Heart left ventricle (tissue), 16 donors: ENCODE results near the gene FOXJ3. TPM values are rescaled to one million over a fixed set of nuclear protein-coding genes. Genes with fewer than 3 reads are reported as not detected.

Source experiments
- ATAC-seq, 4 donors: fragments of 200-7000 bp; cut with Tn5 transposase; one replicate each; pipeline ENCODE4 v1.9.1; 2020 to 2022; ENCODE audit warnings: moderate library complexity in 4 of 4, mild to moderate bottlenecking in 3 of 4, moderate number of reproducible peaks in 1 of 4
- DNase-seq, 5 donors: peaks; one replicate each; pipeline ENCODE4 v3.0.0-alpha.2; 2020
- H3K27ac ChIP-seq, 12 donors: fragments of 200-600 bp; sonication (generic) in 4 of 12; one replicate each; pipeline versions ENCODE4 v1.5.0 to v1.8.0; 2016 to 2022; ENCODE audit warnings: mild to moderate bottlenecking in 2 of 12
- H3K27me3 ChIP-seq, 9 donors: fragments of 200-600 bp; sonication (generic) in 2 of 9; one replicate each; pipeline versions ENCODE4 v1.5.1 to v1.8.0; 2016 to 2022; ENCODE audit warnings: mild to moderate bottlenecking in 3 of 9
- H3K36me3 ChIP-seq, 9 donors: fragments of 200-600 bp; sonication (generic) in 2 of 9; one replicate each; pipeline versions ENCODE4 v1.5.0 to v1.8.0; 2018 to 2022; ENCODE audit warnings: mild to moderate bottlenecking in 2 of 9
- H3K4me1 ChIP-seq, 12 donors: fragments of 200-600 bp; sonication (generic) in 4 of 12; one replicate each; pipeline versions ENCODE4 v1.5.0 to v1.8.0; 2016 to 2022; ENCODE audit warnings: mild to moderate bottlenecking in 3 of 12
- H3K4me3 ChIP-seq, 12 donors: fragments of 200-600 bp; sonication (generic) in 4 of 12; one replicate each; pipeline versions ENCODE4 v1.5.0 to v1.8.0; 2017 to 2022; ENCODE audit warnings: mild to moderate bottlenecking in 9 of 12, moderate library complexity in 4 of 12
- H3K9me3 ChIP-seq, 12 donors: fragments of 200-600 bp; sonication (generic) in 4 of 12; one replicate each; pipeline versions ENCODE4 v1.5.0 to v1.8.0; 2016 to 2022; ENCODE audit warnings: mild to moderate bottlenecking in 1 of 12
- POLR2A ChIP-seq, 2 donors: fragments of 450-650 bp; IDR thresholded peaks; one replicate each; pipeline ENCODE4 v1.6.1; 2017; ENCODE audit warnings: antibody characterized with exemption in 2 of 2, mild to moderate bottlenecking in 2 of 2, moderate library complexity in 2 of 2
- WGBS, 4 donors: extraction: QIAGEN DNeasy Blood & Tissue Kit in 2 of 4; methylation state at CpG; one replicate each; pipeline versions ENCODE4 v1.1.5 to v1.1.7; 2013 to 2018; 5-methylcytosine and 5-hydroxymethylcytosine counted together
- intact Hi-C, 10 donors: fragments of 100-400 bp; cut with DNase I; formaldehyde crosslinking; loops; one replicate each; pipeline versions ENCODE4 v1.11.1 to v1.14.2; 2022
- polyA plus RNA-seq, 2 donors: library from polyadenylated mRNA; stranded (reverse); fragments of 200-250 nt; gene quantifications; one replicate each; pipeline ENCODE4 v1.2.3, GENCODE V29; 2013
- total RNA-seq, 9 donors: library from RNA; depleted of rRNA in 2 of 9; stranded (reverse); fragments of >200 nt in 2 of 9; fragmentation: NEBNext Ultra II Directional in 3 of 9; extraction: Animal tissue kit (Norgen Biotek cat#: 25700) in 3 of 9; gene quantifications; one replicate each; pipeline versions ENCODE4 v1.1.0 to v1.2.4, GENCODE V29; 2016 to 2023
- TF ChIP-seq, protein P1 (sequence below), 12 donors: fragments of 200-600 bp; sonication (generic) in 4 of 12; IDR thresholded peaks; one replicate each; pipeline versions ENCODE4 v1.5.0 to v1.8.0; 2018 to 2022; ENCODE audit warnings: antibody characterized with exemption in 12 of 12, mild to moderate bottlenecking in 5 of 12
- donor health status: ischemic (EF 13 %, LVEDD 7.1; RV severe dilation, severe dysfunction).
- donor health status: healthy with polysubstance abuse.
- donor health status: DM: no; HTN: yes; CAD: no.
- donor health status: DM: no; HTN: no; CAD: no.
- donor health status: ischemic (EF 25% LVEDD 6.9; RV normal size, moderate dysfunction).
- donor health status: ischemic (EF 25% LVEDD 5.7; RV mildly dilated, moderate dysfunction).
- donor health status: healthy.
- donor health status: DM: yes; HTN: yes; CAD: no.
- donor health status: ischemic (EF 35%, LVEDD 5.7; RV mildly dilated, moderate dysfunction).
- donor health status: nonischemic (EF 11% LVEDD 7.7; RV severe dilation, severe dysfunction).
- donor health status: DM: yes; HTN: yes; CAD: no.
- donor health status: PGD.
- donor health status: ischemic (EF 29% LVEDD 5.4; RV normal size, mild dysfunction).
- donor health status: nonischemic (EF 23%, LVEDD 6.1; RV moderate dilation, normal function).

FOXJ3 gene
- total and polyA plus RNA-seq, 11 donors = 10.8 to 48.8 (median 36.4) TPM

DNA sequence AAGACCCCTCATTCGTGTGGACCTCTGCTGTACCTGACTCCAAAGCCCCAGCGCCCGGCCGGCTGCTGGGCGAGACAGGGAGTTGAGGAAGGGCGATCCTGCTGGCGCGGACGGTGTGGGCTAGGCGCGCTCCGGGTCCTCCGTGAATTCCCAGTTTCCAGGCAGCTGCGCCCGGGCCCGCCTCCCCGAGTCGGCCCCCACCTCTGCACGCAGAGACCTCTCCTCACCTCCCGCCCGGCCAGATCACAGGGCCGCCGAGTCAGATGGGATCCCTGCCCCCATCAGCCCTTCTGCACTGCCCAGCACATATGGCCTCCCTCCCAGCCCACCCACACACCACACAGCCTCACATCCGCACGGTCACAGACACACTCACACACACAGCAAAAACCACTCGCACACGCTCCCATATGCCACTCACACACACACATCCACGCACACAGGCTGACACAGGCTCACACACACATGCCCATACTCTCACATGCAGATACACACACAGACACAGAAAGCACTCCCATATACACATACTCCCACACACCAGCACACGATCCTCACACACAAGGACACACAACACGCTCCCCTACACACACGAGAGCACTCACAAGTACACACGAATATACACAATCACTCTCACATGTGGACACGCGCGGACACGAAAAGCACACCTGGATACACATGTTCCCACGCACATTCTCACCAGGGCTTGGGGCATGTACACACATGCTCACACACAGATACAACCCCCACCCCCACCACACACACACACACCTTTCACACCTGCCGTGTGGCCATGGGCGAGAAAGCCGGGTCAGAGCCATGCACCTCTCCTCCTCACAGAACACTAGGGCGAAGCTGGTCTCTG lies 189.0 kb downstream of the FOXJ3 start:
- H3K36me3 ChIP-seq = no peaks in the 10 kb centered on the region
- no peak for DNase-seq
- H3K4me1 ChIP-seq = peaks cover 0 to 6% (median 0%) of the 10 kb centered on the region in 12 donors
- H3K27ac ChIP-seq = no peak overlapping the region
- 50 to 63% (median 58%) methylated on average over 38 to 41 of the region's 41 CpGs for whole genome bisulfite sequencing, 4 donors
- intact Hi-C loops = loop anchor here in 5 of 10 donors (2.0 to 10.0 kb wide), 7 partner anchors 27 to 601 kb away; partner anchors contain the start of gene CLDN19 (in 2 of the 5)
- peaks cover 0 to 26% (median 7%) of the 10 kb centered on the region in 9 donors for H3K27me3 ChIP-seq
- no peak for ATAC-seq
- H3K9me3 ChIP-seq = no peaks in the 10 kb centered on the region
- no peak for TF ChIP-seq POLR2A (IDR thresholded peaks at IDR 0.05)
- TF ChIP-seq, protein P1, sequence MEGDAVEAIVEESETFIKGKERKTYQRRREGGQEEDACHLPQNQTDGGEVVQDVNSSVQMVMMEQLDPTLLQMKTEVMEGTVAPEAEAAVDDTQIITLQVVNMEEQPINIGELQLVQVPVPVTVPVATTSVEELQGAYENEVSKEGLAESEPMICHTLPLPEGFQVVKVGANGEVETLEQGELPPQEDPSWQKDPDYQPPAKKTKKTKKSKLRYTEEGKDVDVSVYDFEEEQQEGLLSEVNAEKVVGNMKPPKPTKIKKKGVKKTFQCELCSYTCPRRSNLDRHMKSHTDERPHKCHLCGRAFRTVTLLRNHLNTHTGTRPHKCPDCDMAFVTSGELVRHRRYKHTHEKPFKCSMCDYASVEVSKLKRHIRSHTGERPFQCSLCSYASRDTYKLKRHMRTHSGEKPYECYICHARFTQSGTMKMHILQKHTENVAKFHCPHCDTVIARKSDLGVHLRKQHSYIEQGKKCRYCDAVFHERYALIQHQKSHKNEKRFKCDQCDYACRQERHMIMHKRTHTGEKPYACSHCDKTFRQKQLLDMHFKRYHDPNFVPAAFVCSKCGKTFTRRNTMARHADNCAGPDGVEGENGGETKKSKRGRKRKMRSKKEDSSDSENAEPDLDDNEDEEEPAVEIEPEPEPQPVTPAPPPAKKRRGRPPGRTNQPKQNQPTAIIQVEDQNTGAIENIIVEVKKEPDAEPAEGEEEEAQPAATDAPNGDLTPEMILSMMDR (IDR thresholded peaks at IDR 0.05) = no peak
- H3K4me3 ChIP-seq = no peak overlapping the region

DNA sequence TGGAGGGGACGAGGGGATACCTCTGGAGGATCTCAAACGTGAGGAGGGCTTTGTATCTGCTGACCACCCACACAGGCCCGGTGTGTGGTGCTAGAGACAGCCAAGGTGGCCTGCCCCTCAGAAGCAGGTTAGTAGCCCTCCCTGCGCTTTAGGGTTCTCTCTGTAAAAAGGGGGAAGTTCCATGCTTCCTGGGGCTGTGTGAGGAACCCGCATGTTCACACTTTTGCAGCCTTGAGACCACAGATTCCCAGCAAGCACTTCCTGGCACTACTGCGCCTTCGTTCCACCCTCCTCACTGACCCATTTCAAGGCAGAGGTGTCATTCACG lies 189.7 kb downstream of the FOXJ3 start:
- Histone ChIP-seq H3K4me1 (peaks cover 0 to 6% (median 0%) of the 10 kb centered on the region in 12 donors), H3K27me3 (peaks cover 0 to 26% (median 8%) of the 10 kb centered on the region in 9 donors), H3K36me3 (no peaks in the 10 kb centered on the region), H3K27ac (no peak overlapping the region), H3K4me3 (no peak overlapping the region), H3K9me3 (no peaks in the 10 kb centered on the region)
- DNase-seq = no peak
- intact Hi-C loops = loop anchor here in 5 of 10 donors (5.0 to 10.0 kb wide), 6 partner anchors 111 to 602 kb away; partner anchors contain the start of gene CLDN19 (in 2 of the 5)
- peak in 1 of 4 donors; percentile 9 for ATAC-seq
- TF ChIP-seq, protein P1 (IDR thresholded peaks at IDR 0.05) = no peak
- TF ChIP-seq POLR2A (IDR thresholded peaks at IDR 0.05) = no peak
- 39 to 70% (median 65%) methylated on average over 5 to 8 of the region's 8 CpGs for WGBS, 4 donors

DNA sequence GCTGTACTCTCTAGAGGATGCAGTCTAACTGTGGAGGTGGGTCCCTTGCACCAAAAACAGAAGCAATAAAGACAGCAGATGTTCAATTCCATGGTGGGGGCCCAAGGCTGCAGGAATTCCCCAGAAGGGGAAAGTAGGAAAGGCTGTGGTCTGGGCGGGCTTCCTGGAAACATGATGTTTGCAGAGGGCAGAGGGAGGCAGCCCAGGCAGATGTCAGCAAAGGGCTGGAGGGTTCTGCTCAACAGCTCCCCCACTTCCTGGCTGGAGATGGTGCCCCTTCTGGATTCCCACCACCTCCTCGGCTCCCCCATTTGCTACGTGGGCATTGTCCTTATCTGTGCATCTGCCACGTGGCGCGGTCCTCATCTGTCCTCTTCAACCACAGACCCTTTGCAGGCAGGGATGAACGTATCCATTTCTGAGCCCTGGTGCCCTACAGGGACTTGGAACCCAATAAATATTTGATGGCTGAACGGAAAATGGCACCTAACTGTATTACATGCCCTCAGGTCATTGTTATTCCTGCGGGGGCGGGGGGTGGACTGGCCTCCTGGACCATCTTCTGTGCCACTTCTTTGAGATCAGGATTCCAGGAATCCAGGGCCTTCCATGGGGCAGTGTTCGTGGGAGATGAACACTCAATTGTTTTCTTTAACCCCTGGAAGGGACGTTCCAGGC lies 190.2 kb downstream of the FOXJ3 start:
- Histone ChIP-seq H3K36me3 (no peaks in the 10 kb centered on the region), H3K9me3 (no peaks in the 10 kb centered on the region), H3K27me3 (peaks cover 0 to 27% (median 8%) of the 10 kb centered on the region in 9 donors), H3K27ac (no peak overlapping the region), H3K4me1 (peaks cover 0 to 6% (median 0%) of the 10 kb centered on the region in 12 donors), H3K4me3 (no peak overlapping the region)
- WGBS, 4 donors = 70 to 82% (median 75%) methylated on average over 11 to 12 of the region's 12 CpGs
- DNase-seq (no peak), ATAC-seq (no peak)
- no peak for TF ChIP-seq POLR2A (IDR thresholded peaks at IDR 0.05)
- intact Hi-C loops = loop anchor here in 5 of 10 donors (5.0 to 10.0 kb wide), 6 partner anchors 110 to 602 kb away; partner anchors contain the start of gene CLDN19 (in 2 of the 5)

DNA sequence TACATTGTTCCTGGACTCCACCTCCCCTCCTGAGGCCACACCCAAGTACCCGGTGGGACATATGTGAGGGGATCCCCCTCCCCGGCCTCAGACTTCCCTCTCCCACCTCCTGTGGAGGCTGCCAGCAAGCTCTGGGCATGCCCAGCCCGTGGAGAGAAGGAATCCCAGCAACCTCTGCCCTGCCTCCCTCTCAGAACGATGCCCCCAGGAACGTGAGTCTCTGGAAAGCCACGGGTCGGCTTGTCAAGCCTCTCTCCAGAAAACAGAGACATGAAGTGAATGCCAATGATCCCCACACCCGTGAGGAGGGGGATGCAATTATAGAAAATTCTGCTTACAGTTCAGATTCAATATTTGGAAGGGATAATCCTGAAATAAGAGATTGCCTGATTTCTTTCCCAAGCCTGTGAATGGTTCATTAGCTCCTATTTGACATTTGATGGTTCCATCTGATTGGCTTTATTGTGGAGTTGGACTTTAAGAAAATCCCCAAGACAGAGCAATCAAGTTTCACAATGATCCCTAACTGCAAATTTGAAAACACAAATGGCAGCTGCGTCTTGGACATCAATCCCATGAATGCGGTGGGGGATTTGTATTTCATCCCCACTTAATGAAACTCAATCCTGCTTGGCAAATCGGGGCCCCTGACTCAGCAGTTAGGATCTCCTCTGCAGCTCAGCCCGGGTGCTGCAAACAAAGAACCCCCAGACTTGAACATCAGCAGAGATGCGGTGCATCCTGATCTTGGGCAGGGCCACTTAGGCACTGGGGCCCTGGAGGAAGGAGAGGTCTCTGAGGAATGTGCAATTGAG lies 190.9 kb downstream of the FOXJ3 start:
- DNase-seq (no peak), ATAC-seq (no peak)
- H3K4me1 ChIP-seq = peaks cover 0 to 6% (median 0%) of the 10 kb centered on the region in 12 donors
- H3K4me3 ChIP-seq = no peak overlapping the region
- intact Hi-C loops = loop anchor here in 5 of 10 donors (10.0 kb wide), 5 partner anchors 109 to 601 kb away; partner anchors contain the start of gene CLDN19 (in 2 of the 5)
- no peak overlapping the region for H3K27ac ChIP-seq
- H3K36me3 ChIP-seq = no peaks in the 10 kb centered on the region
- peaks cover 0 to 32% (median 8%) of the 10 kb centered on the region in 9 donors for H3K27me3 ChIP-seq
- TF ChIP-seq POLR2A (IDR thresholded peaks at IDR 0.05) = no peak
- TF ChIP-seq, protein P1 (IDR thresholded peaks at IDR 0.05) = no peak
- 53 to 63% (median 59%) methylated on average over 13 of the region's 13 CpGs for WGBS, 4 donors
- H3K9me3 ChIP-seq = no peaks in the 10 kb centered on the region
